ENCODE data around the gene TBC1D14.
A peak's percentile ranks its signal among the peaks of the same experiment; 100 is the strongest.
"Not testable (repeated sequence)": the region's sequence is repeated elsewhere in the genome, so short reads cannot be mapped to it uniquely, and the experiment has no call there.

The TBC1D14 gene

GRCh38 chr4:6956087-6956433 is 46.4 kb downstream of the TBC1D14 start:
- no peak for DNase-seq

DNA sequence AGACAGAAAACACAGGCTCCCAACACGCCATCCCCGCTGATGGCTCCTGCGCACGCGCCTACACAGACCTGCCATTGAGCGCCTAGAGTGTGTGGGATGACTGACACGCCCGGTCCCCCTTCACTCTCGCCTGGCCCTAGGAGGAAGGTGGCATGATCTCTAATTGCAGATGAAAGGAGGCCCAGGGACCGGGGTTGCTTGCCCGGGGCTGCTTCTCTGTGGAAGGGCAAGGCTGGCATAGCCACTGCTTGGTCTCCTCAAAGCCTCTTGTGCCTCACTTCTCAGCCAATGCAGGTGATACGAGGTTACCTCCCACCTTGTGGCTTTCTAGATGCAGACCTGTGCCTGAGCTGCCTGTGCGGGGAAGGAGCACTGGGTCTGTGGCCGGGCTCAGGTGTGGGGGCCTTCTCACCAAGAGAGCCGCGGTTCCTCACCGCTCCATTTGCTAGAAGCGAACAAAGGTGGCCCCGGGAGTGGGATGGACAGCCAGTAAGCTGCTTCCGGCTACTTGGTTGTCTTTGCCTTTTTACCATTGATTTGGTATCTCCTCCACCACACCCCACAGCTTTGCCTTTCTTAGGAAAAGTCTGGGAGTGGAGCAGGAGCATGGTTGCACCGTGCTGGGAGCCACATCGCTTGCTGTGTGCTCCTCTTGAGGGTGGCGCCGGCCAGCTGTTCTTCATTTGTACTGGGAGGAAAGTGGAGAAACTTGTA is 47.0 kb downstream of the TBC1D14 start:
- no peak for DNase-seq

DNA sequence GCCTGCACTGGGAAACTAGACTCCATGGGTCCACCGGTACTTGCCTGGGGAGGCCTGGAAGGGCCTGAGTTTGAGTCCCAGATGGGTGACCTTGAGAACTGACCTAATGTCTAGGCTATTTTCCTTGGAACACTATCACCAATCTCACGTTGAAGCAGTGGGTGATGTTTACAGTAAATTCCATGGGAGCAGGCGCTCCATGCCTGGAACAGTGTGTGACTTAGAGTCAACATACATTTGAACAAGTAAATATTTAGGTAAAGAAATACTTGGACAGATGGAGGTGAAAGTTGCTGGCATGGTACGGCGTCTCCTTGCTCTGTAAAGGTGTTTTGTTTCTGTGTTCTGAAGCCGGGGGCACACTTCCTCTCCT is 47.5 kb downstream of the TBC1D14 start:
- no peak for DNase-seq

GRCh38 chr4:6957994-6958393 is 48.4 kb downstream of the TBC1D14 start:
- no peak for DNase-seq

DNA sequence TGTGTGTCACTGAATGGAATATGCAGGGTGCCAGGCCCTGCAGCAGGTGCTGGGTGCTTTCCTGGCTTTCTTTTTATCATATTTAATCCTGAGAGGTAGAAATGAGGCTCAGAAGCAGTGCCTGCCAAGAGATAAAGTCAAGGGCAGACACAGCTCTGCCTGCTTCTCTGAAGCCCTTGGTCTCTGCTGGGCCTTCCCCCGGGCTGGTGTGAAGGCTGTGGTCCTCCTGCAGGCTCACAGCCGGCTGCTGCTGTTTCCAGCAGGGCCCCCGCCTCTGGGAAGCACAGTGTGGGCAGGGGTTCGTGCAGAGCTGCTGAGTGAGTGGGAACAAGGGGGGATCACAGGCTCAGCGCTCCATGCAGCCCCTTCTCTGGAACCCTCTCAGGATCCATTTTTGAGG is 49.6 kb downstream of the TBC1D14 start:
- DNase-seq, result no peak

GRCh38 chr4:6960154-6960553 is 50.5 kb downstream of the TBC1D14 start:
- no peak for DNase-seq

GRCh38 chr4:6960628-6961412 is 51.2 kb downstream of the TBC1D14 start:
- DNase-seq, result peak; percentile 9

- no peak for DNase-seq
Observed at GRCh38 chr4:6961496-6962210, 52.0 kb downstream of the TBC1D14 start.

- DNase-seq, result peak; percentile 83
Observed at GRCh38 chr4:6962211-6963041, 52.8 kb downstream of the TBC1D14 start.

DNA sequence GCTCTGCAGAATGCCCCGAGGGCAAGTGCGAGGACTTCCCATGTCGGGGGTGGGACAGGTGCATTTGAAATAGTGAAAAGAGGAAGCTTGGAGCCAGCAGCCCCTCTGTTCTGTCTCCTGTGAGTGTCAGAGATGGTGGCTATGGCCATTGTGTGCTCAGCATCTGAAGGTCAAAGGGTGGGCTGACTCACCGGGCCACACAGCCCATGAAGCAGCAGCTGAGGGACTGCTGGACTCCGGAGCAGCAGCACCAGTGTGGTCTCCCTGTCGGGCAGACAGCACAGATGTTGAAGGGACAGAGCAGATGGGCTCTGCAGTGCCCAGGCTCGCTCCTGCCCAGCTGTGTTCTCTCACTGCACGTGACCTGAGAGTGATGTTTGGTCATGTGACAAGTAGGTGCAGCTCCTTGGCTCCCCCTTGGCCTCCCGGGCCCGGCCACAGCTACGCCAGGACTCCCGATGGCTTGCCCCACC is 53.5 kb downstream of the TBC1D14 start:
- peak; percentile 58 for DNase-seq

GRCh38 chr4:6964858-6965257 is 55.2 kb downstream of the TBC1D14 start:
- DNase-seq, result no peak

- peak; percentile 27 for DNase-seq
Observed at GRCh38 chr4:6965329-6965728, 55.7 kb downstream of the TBC1D14 start.

DNA sequence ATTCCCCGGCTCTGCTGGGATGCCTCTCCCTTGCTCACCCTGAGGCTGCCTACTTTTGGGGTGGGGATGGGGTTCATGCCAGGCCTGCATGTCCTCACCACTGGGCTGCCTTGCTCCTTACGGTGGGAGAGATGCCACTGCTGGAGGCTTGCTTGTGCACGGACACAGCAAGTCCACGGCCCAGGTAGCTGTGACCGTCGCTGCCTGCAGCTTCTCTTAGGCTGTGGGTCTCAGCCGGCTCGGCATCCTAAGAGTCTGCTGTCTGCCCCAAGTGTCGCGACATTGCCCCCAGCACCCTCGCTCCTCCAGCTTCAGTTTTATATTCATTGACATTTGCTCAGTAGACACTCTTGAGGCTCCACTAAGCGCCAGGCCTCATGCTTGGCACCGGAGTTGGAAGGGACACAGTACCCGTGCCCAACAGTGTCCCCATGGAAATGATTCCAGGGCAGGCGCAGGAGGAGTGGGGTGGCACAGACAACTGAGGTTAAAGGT is 58.3 kb downstream of the TBC1D14 start:
- DNase-seq, result no peak

- no peak for DNase-seq
Observed at GRCh38 chr4:6968496-6968895, 58.9 kb downstream of the TBC1D14 start.

GRCh38 chr4:6969826-6970800 is 60.5 kb downstream of the TBC1D14 start:
- DNase-seq, result no peak

DNA sequence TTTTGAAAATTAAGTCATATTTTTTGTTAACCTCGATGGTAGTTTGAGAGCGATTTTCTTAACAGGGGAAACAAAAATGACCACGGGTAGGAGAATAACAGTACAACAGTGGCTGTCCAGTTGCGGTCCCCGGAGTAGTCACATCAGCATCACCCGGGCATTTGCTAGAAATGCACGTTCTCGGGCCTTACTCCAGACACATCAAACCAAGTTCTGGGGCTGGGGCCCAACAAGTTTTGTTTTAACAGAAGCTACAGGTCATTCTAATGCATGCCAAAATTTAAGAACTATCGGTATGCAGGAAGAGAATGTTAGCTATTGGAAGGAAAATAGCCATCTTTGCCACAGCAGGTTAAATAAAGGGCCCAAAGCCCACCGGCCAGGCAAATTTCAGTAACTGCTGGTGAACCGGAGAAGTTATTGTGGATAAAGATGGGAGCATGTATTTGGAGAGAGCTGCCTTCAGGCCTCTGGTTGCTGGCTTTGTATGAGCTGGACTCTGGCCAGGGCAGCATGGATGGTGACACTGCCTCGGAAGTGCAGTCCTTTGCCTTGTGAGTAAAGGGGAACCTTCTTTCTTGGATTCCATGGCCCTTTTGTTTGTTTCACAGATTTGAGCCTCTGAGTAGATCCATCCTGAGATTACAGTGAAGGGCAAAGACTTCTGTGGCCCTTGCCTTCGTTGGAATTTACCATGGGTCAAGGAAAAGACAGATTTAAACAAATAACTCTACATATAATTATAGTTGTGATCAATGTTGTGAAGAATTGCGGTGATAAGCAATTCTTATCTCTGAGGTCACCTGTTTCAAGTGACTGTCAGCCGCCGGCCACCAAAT is 62.1 kb downstream of the TBC1D14 start:
- no peak for DNase-seq

DNA sequence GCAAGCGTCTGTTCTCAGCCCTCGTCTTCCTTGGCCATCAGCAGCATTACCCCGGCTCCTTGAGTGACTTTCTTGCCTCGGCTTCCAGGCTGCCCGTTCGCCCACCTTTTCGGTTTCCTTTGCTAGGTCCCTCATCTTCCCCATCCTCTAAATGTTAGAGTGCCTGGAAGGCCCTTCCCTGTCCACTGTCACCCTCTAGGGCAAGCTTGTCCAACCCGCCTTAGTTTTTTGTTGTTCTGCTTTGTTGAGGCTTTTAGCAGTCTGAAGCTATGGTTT is 62.7 kb downstream of the TBC1D14 start:
- DNase-seq, result no peak

- DNase-seq, result no peak
Observed at GRCh38 chr4:6972911-6973310, 63.3 kb downstream of the TBC1D14 start.

- peak; percentile 77 for DNase-seq
Observed at GRCh38 chr4:6974138-6974848, 64.7 kb downstream of the TBC1D14 start.

GRCh38 chr4:6977846-6978245 is 68.2 kb downstream of the TBC1D14 start:
- DNase-seq, result not testable (repeated sequence)
